Hair follicular keratinocyte (primary cell): ENCODE measurements around the gene TRHDE. TPM values are rescaled to one million over a fixed set of nuclear protein-coding genes. Genes with fewer than 3 reads are reported as not detected.

Source experiments
- total RNA-seq: library from RNA; depleted of rRNA; stranded (reverse); fragments of >200 nt; gene quantifications from 2 replicates; pipeline ENCODE4 v1.2.3, GENCODE V29; 2015

The TRHDE gene, protein sequence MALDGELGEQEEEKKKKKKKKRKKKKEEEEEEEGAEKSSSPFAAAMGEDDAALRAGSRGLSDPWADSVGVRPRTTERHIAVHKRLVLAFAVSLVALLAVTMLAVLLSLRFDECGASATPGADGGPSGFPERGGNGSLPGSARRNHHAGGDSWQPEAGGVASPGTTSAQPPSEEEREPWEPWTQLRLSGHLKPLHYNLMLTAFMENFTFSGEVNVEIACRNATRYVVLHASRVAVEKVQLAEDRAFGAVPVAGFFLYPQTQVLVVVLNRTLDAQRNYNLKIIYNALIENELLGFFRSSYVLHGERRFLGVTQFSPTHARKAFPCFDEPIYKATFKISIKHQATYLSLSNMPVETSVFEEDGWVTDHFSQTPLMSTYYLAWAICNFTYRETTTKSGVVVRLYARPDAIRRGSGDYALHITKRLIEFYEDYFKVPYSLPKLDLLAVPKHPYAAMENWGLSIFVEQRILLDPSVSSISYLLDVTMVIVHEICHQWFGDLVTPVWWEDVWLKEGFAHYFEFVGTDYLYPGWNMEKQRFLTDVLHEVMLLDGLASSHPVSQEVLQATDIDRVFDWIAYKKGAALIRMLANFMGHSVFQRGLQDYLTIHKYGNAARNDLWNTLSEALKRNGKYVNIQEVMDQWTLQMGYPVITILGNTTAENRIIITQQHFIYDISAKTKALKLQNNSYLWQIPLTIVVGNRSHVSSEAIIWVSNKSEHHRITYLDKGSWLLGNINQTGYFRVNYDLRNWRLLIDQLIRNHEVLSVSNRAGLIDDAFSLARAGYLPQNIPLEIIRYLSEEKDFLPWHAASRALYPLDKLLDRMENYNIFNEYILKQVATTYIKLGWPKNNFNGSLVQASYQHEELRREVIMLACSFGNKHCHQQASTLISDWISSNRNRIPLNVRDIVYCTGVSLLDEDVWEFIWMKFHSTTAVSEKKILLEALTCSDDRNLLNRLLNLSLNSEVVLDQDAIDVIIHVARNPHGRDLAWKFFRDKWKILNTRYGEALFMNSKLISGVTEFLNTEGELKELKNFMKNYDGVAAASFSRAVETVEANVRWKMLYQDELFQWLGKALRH
- 0.46 and 0.47 TPM in 2 replicates for total RNA-seq

DNA sequence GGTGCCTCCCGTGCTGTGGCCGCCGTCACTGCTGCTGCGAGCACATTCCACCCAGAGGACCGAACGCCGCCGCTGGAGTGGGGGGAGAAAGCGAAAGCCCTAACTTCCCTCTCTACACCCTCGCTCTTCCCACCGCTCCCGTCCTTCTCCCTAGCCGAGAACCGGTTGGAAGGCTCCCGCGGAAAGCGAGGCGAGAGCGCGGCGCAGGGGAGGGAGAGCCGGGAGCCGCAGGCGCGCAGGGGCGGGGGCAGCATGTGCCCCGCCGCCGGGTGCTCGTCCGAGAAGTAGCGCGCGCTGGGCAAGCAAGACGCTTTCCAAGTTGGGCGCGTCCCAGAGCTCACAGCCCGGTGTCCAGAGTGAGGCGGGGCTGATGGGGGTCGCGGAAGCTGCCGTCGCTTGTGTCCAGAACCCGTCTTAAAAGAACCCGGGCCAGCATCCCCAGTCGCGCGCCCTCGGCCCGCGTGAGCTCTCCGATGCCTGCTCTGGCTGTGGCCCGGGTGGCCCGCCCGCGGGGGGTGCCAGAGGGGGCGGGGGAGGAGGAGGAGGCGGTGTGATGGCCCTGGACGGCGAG is at the start of gene TRHDE:
Gene TRHDE, plus strand, starts transcription at position 280 of the 571 bp plus-strand sequence. Its CDS starts 274 bp downstream, at position 554.

